K562 (cell line): Measurements from ENCODE around the gene HDGFL2. TPM values are rescaled to one million over a fixed set of nuclear protein-coding genes. Genes with fewer than 3 reads are reported as not detected.

Experiments
- ARNT ChIP-seq, 2 experiments: fragments of 450-650 bp; IDR thresholded peaks; 2 replicates each; pipeline ENCODE4 v1.6.1; 2016; ENCODE audit warnings: mild to moderate bottlenecking in 1 of 2
- CREM ChIP-seq: IDR thresholded peaks from 2 replicates; pipeline ENCODE4 v1.6.1; 2014; ENCODE audit warnings: antibody characterized with exemption, low read depth
- FUS ChIP-seq: fragments of 200-400 bp; formaldehyde crosslinking; optimal IDR thresholded peaks from 2 replicates; pipeline ENCODE3; 2017; ENCODE audit warnings: low read depth, low read length
- HDAC1 ChIP-seq, 2 experiments: fragments of 450-650 bp; IDR thresholded peaks; 2 replicates each; pipeline ENCODE4 v1.6.1; 2016 to 2017; ENCODE audit warnings: inconsistent platforms in 1 of 2, mild to moderate bottlenecking in 1 of 2, moderate library complexity in 1 of 2
- JUN ChIP-seq, 2 experiments: sonication (generic) in 1 of 2; formaldehyde crosslinking in 1 of 2; IDR thresholded peaks; 2 replicates each; pipeline versions ENCODE4 v1.6.1 to v1.8.0; 2012 to 2022; ENCODE audit warnings: borderline replicate concordance in 2 of 2, mild to moderate bottlenecking in 2 of 2, improper control_type of control experiment in 1 of 2, low read depth in 1 of 2, low read length in 1 of 2, missing genetic modification reagents in 1 of 2
- KDM1A ChIP-seq, 2 experiments: fragments of 450-650 bp; IDR thresholded peaks; 2 replicates each; pipeline ENCODE4 v1.6.1; 2016; ENCODE audit warnings: mild to moderate bottlenecking in 2 of 2
- MECOM ChIP-seq: fragments of 250-450 bp; sonication (Bioruptor Pico); IDR thresholded peaks from 2 replicates; pipeline ENCODE4 v1.8.0; 2022; ENCODE audit warnings: inconsistent platforms
- NFE2 ChIP-seq: IDR thresholded peaks from 2 replicates; pipeline ENCODE4 v1.6.1; 2014; ENCODE audit warnings: antibody characterized with exemption, low read depth
- NRF1 ChIP-seq, 2 experiments: fragments of 450-650 bp; IDR thresholded peaks in 1 of 2; conservative IDR thresholded peaks in 1 of 2; 2 replicates each; pipeline ENCODE4 v1.6.1; 2014; ENCODE audit warnings: mild to moderate bottlenecking in 2 of 2
- POLR2AphosphoS5 ChIP-seq: IDR thresholded peaks from 2 replicates; pipeline ENCODE4 v1.6.1; 2011; ENCODE audit warnings: mild to moderate bottlenecking, low read depth, low read length, moderate library complexity; ENCODE audit not compliant: control insufficient read depth, insufficient read depth
- POLR2G ChIP-seq: fragments of 200-400 bp; formaldehyde crosslinking; IDR thresholded peaks from 2 replicates; pipeline ENCODE4 v1.6.1; 2017; ENCODE audit warnings: low read depth, mild to moderate bottlenecking, antibody characterized with exemption, low read length, moderate library complexity
- RBFOX2 ChIP-seq: fragments of 200-400 bp; formaldehyde crosslinking; IDR thresholded peaks from 2 replicates; pipeline ENCODE4 v1.6.1; 2017; ENCODE audit warnings: low read depth, mild to moderate bottlenecking, low read length, moderate library complexity
- SIN3A ChIP-seq, 2 experiments: fragments of 150-350 bp in 1 of 2; IDR thresholded peaks; 2 replicates each; pipeline ENCODE4 v1.6.1; 2011 to 2016; ENCODE audit warnings: borderline replicate concordance in 2 of 2, low read depth in 2 of 2, low read length in 2 of 2, mild to moderate bottlenecking in 2 of 2, moderate library complexity in 2 of 2; ENCODE audit not compliant: control insufficient read depth in 1 of 2
- SMARCE1 ChIP-seq: fragments of 450-650 bp; IDR thresholded peaks from 2 replicates; pipeline ENCODE4 v1.7.1; 2016; ENCODE audit warnings: mild to moderate bottlenecking
- SNRNP70 ChIP-seq: fragments of 200-400 bp; formaldehyde crosslinking; optimal IDR thresholded peaks from 2 replicates; pipeline ENCODE3; 2017; ENCODE audit warnings: low read depth, low read length
- TAL1 ChIP-seq: fragments of 450-650 bp; IDR thresholded peaks from 2 replicates; pipeline ENCODE4 v1.6.1; 2016; ENCODE audit warnings: mild to moderate bottlenecking
- TEAD1 ChIP-seq, 2 experiments: fragments of 450-650 bp in 1 of 2; sonication (generic) in 1 of 2; formaldehyde crosslinking; IDR thresholded peaks; 2 replicates each; pipeline versions ENCODE4 v1.4.0 to v1.8.0; 2020 to 2022; ENCODE audit warnings: mild to moderate bottlenecking in 2 of 2, missing genetic modification reagents in 1 of 2
- ZKSCAN1 ChIP-seq: fragments of 150-350 bp; IDR thresholded peaks from 2 replicates; pipeline ENCODE4 v1.6.1; 2016; ENCODE audit warnings: low read depth, low read length
- polyA plus RNA-seq, 8 experiments: library from polyadenylated mRNA; depleted of rRNA in 4 of 8; stranded (reverse) in 5 of 8; unstranded in 3 of 8; fragments of >200 nt; fragmentation: Nextera tagmentation in 2 of 8; fragmentation: Illumina TruSeq in 1 of 8; extraction: Ambion mirVana in 2 of 8; extraction: Trizol in 1 of 8; gene quantifications; 2 replicates each; pipeline versions ENCODE4 v1.2.1 to v1.2.3, GENCODE V29; 2011 to 2014; ENCODE audit warnings: inconsistent platforms in 1 of 8, missing spikeins in 1 of 8
- total RNA-seq, 7 experiments: library from RNA; depleted of rRNA in 6 of 7; stranded (reverse); fragments of >200 nt in 6 of 7; fragmentation: Illumina TruSeq in 2 of 7; extraction: Trizol in 2 of 7; gene quantifications; 2 replicates each; pipeline versions ENCODE4 v1.2.1 to v1.2.3, GENCODE V29; 2011 to 2021; ENCODE audit warnings: low replicate concordance in 1 of 7
- TF ChIP-seq, protein P1 (sequence below): fragments of 250-450 bp; sonication (Bioruptor Pico); IDR thresholded peaks from 2 replicates; pipeline ENCODE4 v1.6.1; 2021; ENCODE audit warnings: mild to moderate bottlenecking
- TF ChIP-seq, protein P2 (sequence below), 2 experiments: IDR thresholded peaks; 2 replicates each; pipeline ENCODE4 v1.6.1; 2012; ENCODE audit warnings: improper control_type of control experiment in 2 of 2, low read depth in 2 of 2, low read length in 2 of 2, borderline replicate concordance in 1 of 2

Gene HDGFL2
- total and polyA plus RNA-seq, 9 of the 15 experiments (the other 6 are each of a cell fraction or from before 2014, with no cell fraction given) = 0.13 to 61.7 (median 16.0) TPM

DNA sequence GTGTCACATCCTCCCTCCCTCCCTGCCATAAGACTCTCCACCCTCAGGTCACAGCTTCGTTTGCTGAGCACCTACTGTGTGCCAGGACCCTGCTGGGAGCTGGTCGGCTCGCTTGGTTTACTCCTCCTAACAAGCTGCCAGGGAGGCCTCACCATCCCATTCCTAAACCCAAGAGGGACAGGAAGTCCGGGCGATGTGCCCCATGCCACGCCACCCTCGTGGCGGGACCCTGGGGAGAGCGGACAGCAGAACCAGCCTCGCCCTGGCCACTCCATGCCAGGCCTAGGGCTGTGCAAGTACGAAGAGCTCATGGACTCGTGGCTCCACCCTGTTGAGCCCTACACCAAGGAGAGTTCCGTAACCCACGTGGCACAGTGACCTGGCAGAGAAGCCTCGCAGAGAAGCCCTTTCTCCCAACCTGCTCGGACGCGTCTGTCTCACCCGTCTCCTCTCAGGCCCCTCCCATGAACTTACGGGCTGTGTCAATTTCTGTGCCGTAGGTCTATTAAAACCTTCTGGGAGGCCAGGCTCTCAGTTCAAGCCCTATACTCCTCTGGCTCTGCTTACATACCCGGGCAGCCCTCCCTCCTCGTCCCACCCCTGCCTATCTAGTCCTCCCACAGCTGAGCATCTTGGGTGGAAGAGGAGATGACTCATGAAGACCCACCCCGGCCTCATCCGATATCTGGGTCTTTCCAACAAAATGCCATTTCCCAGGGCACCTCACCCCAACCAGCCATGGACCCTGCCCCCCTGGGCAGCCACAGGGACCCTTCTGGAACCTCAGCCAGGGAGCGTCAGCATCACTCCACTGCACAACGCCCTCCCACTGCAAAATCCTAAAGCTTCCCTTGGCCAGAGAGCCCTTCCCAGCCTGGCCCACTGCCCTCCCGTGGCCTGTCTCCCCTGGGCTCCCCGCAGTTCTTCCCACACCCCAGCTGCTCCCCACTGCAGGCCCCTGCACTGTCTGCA lies 17.1 kb upstream of the HDGFL2 start (continued):
- TF ChIP-seq ARNT (IDR thresholded peaks at IDR 0.05) (no peak), JUN (IDR thresholded peaks at IDR 0.05; ENCODE audit: borderline replicate concordance, low read depth, low read length) (peak; percentile 81; the same call in 1 of the 2 replicates), JUN (CRISPR knock-in tag; IDR thresholded peaks at IDR 0.05; ENCODE audit: borderline replicate concordance) (no peak), POLR2G (peak; percentile 38; the same call in 1 of the 2 replicates), POLR2AphosphoS5 (peak; percentile 45; the same call in 1 of the 2 replicates), SIN3A (IDR thresholded peaks at IDR 0.05; ENCODE audit: borderline replicate concordance in 2 of 2, control insufficient read depth in 1 of 2, low read depth in 2 of 2, low read length in 2 of 2) (peak in 1 of 2 experiments; percentile 30; a peak in 1 of 4 replicates), TEAD1 (CRISPR knock-in tag; IDR thresholded peaks at IDR 0.05) (peak in 1 of 2 experiments; percentile 20; a peak in 1 of 4 replicates), KDM1A (IDR thresholded peaks at IDR 0.05) (peak in 1 of 2 experiments; percentile 19; a peak in 1 of 4 replicates), MECOM (CRISPR knock-in tag) (peak; percentile 92), SMARCE1 (peak; percentile 87; the same call in 1 of the 2 replicates), RBFOX2 (peak; percentile 54), FUS (no peak), NFE2 (peak; percentile 63; the same call in 1 of the 2 replicates), HDAC1 (IDR thresholded peaks at IDR 0.05) (peak in 1 of 2 experiments; percentile 38; a peak in 1 of 4 replicates), TAL1 (peak; percentile 35; the same call in 1 of the 2 replicates), SNRNP70 (no peak), NRF1 (conservative IDR thresholded peaks at IDR 0.05 in 1 of 2, IDR thresholded peaks at IDR 0.05 in 1 of 2) (peak in 1 of 2 experiments; percentile 2; a peak in 1 of 4 replicates), ZKSCAN1 (peak; percentile 90), CREM (0 out of 2 replicates have a peak, but pooled peaks have one; percentile 28)
- TF ChIP-seq, protein P1, sequence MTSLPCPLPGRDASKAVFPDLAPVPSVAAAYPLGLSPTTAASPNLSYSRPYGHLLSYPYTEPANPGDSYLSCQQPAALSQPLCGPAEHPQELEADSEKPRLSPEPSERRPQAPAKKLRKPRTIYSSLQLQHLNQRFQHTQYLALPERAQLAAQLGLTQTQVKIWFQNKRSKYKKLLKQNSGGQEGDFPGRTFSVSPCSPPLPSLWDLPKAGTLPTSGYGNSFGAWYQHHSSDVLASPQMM (CRISPR knock-in tag) = no peak
- TF ChIP-seq, protein P2, sequence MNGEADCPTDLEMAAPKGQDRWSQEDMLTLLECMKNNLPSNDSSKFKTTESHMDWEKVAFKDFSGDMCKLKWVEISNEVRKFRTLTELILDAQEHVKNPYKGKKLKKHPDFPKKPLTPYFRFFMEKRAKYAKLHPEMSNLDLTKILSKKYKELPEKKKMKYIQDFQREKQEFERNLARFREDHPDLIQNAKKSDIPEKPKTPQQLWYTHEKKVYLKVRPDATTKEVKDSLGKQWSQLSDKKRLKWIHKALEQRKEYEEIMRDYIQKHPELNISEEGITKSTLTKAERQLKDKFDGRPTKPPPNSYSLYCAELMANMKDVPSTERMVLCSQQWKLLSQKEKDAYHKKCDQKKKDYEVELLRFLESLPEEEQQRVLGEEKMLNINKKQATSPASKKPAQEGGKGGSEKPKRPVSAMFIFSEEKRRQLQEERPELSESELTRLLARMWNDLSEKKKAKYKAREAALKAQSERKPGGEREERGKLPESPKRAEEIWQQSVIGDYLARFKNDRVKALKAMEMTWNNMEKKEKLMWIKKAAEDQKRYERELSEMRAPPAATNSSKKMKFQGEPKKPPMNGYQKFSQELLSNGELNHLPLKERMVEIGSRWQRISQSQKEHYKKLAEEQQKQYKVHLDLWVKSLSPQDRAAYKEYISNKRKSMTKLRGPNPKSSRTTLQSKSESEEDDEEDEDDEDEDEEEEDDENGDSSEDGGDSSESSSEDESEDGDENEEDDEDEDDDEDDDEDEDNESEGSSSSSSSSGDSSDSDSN (IDR thresholded peaks at IDR 0.05; ENCODE audit: borderline replicate concordance in 1 of 2, low read depth in 2 of 2, low read length in 2 of 2) = 0 out of 4 replicates have a peak, but pooled peaks of 1 of the 2 experiments have one; percentile 24
